ENCODE results near the gene IGFN1. TPM values are rescaled to one million over a fixed set of nuclear protein-coding genes. Genes with fewer than 3 reads are reported as not detected.

IGFN1 gene
- total RNA-seq, 4 donors from 2014 or later = 0.14 TPM; not detected in 3

- intact Hi-C loops (cut with DNase I; ENCODE audit: low total_unique reads) (no loop called here), in situ Hi-C loops (cut with MboI; ENCODE audit: low pct_ligation_motif_present in 1 of 4, low pct_unique_long_range_greater_than_20kb in 1 of 4, low sequenced_read_pairs in 3 of 4) (loop anchor here in 3 of 4 donors (10.0 to 25.0 kb wide), 2 partner anchors 89 to 97 kb away; no protein-coding TSS in a partner anchor)
- Histone ChIP-seq H3K27ac (no peak overlapping the region), H3K4me3 (no peak overlapping the region), H3K36me3 (no peaks in the 10 kb centered on the region), H3K27me3 (peaks cover 3% of the 10 kb centered on the region), H3K4me1 (peaks cover 0 to 4% (median 0%) of the 10 kb centered on the region in 4 donors), H3K9me3 (no peaks in the 10 kb centered on the region)
- DNase-seq = no peak
- TF ChIP-seq CTCF (IDR thresholded peaks at IDR 0.05) = no peak
- TF ChIP-seq POLR2AphosphoS5 (IDR thresholded peaks at IDR 0.05) = no peak
- TF ChIP-seq EP300 (IDR thresholded peaks at IDR 0.05; ENCODE audit: low read depth) = no peak
- TF ChIP-seq POLR2A (IDR thresholded peaks at IDR 0.05) = no peak
- WGBS, 2 donors (ENCODE audit: low coverage in 1 of 2) = 63 to 72% methylated on average over 3 of the region's 3 CpGs
These were observed 75.1 kb downstream of the IGFN1 start for GRCh38 chr1:201265756-201266155.

- intact Hi-C loops (cut with DNase I; ENCODE audit: low total_unique reads) (no loop called here), in situ Hi-C loops (cut with MboI; ENCODE audit: low pct_ligation_motif_present in 1 of 4, low pct_unique_long_range_greater_than_20kb in 1 of 4, low sequenced_read_pairs in 3 of 4) (loop anchor here in 3 of 4 donors (10.0 to 25.0 kb wide), 2 partner anchors 89 to 96 kb away; no protein-coding TSS in a partner anchor)
- TF ChIP-seq CTCF (IDR thresholded peaks at IDR 0.05) (no peak), POLR2AphosphoS5 (IDR thresholded peaks at IDR 0.05) (no peak), EP300 (IDR thresholded peaks at IDR 0.05; ENCODE audit: low read depth) (no peak), POLR2A (IDR thresholded peaks at IDR 0.05) (no peak)
- Histone ChIP-seq H3K4me3 (no peak overlapping the region), H3K27ac (no peak overlapping the region), H3K4me1 (peaks cover 0 to 4% (median 0%) of the 10 kb centered on the region in 4 donors), H3K36me3 (no peaks in the 10 kb centered on the region), H3K9me3 (no peaks in the 10 kb centered on the region), H3K27me3 (no peaks in the 10 kb centered on the region)
- no peak for DNase-seq
These were observed 75.7 kb downstream of the IGFN1 start for GRCh38 chr1:201266276-201266675.

- H3K4me3 ChIP-seq = no peak overlapping the region
- no peak for DNase-seq
- no peaks in the 10 kb centered on the region for H3K27me3 ChIP-seq
- no peaks in the 10 kb centered on the region for H3K36me3 ChIP-seq
- 28 to 40% methylated on average over 1 to 3 of the region's 3 CpGs for WGBS, 2 donors (ENCODE audit: low coverage in 1 of 2)
- intact Hi-C loops (cut with DNase I; ENCODE audit: low total_unique reads) = no loop called here
- no peaks in the 10 kb centered on the region for H3K9me3 ChIP-seq
- H3K27ac ChIP-seq = no peak overlapping the region
- TF ChIP-seq CTCF (IDR thresholded peaks at IDR 0.05) (no peak), POLR2A (IDR thresholded peaks at IDR 0.05) (no peak), POLR2AphosphoS5 (IDR thresholded peaks at IDR 0.05) (no peak), EP300 (IDR thresholded peaks at IDR 0.05; ENCODE audit: low read depth) (no peak)
- in situ Hi-C loops (cut with MboI; ENCODE audit: low pct_ligation_motif_present in 1 of 4, low pct_unique_long_range_greater_than_20kb in 1 of 4, low sequenced_read_pairs in 3 of 4) = loop anchor here in 3 of 4 donors (10.0 to 25.0 kb wide), 2 partner anchors 88 to 96 kb away; no protein-coding TSS in a partner anchor
- H3K4me1 ChIP-seq = peaks cover 0 to 4% (median 0%) of the 10 kb centered on the region in 4 donors
These were observed 76.2 kb downstream of the IGFN1 start for GRCh38 chr1:201266774-201267173.

GRCh38 chr1:201267481-201268229 is 77.0 kb downstream of the IGFN1 start:
- Histone ChIP-seq H3K9me3 (no peaks in the 10 kb centered on the region), H3K4me1 (peaks cover 0 to 4% (median 0%) of the 10 kb centered on the region in 4 donors), H3K36me3 (no peaks in the 10 kb centered on the region), H3K27me3 (no peaks in the 10 kb centered on the region), H3K27ac (no peak overlapping the region), H3K4me3 (no peak overlapping the region)
- 87 to 94% methylated on average over 8 to 14 of the region's 14 CpGs for WGBS, 2 donors (ENCODE audit: low coverage in 1 of 2)
- no peak for DNase-seq
- in situ Hi-C loops (cut with MboI; ENCODE audit: low pct_ligation_motif_present in 1 of 4, low pct_unique_long_range_greater_than_20kb in 1 of 4, low sequenced_read_pairs in 3 of 4) (loop anchor here in 3 of 4 donors (10.0 to 25.0 kb wide), 2 partner anchors 87 to 95 kb away; no protein-coding TSS in a partner anchor), intact Hi-C loops (cut with DNase I; ENCODE audit: low total_unique reads) (no loop called here)
- TF ChIP-seq POLR2A (IDR thresholded peaks at IDR 0.05) = no peak
- TF ChIP-seq POLR2AphosphoS5 (IDR thresholded peaks at IDR 0.05) = no peak
- TF ChIP-seq CTCF (IDR thresholded peaks at IDR 0.05) = no peak
- TF ChIP-seq EP300 (IDR thresholded peaks at IDR 0.05; ENCODE audit: low read depth) = no peak

Data from transverse colon (tissue), 4 donors.